Activated naive CD8-positive, alpha-beta T cell treated with anti-CD3 and anti-CD28 coated beads for 36 hours (primary cell): Measurements from ENCODE around the gene SSPN. TPM values are rescaled to one million over a fixed set of nuclear protein-coding genes. Genes with fewer than 3 reads are reported as not detected.

Experiments used
- DNase-seq: peaks from one replicate; pipeline ENCODE4 v3.0.0; 2021
- H3K27ac Mint-ChIP-seq: one replicate; pipeline ENCODE4 v1.8.0; 2022; ENCODE audit warnings: mild to moderate bottlenecking, moderate library complexity, mixed read lengths
- H3K27me3 Mint-ChIP-seq: one replicate; pipeline ENCODE4 v1.8.0; 2022; ENCODE audit warnings: mild to moderate bottlenecking, mixed read lengths
- H3K36me3 Mint-ChIP-seq: one replicate; pipeline ENCODE4 v1.8.0; 2021; ENCODE audit warnings: mild to moderate bottlenecking, mixed read lengths
- H3K4me1 Mint-ChIP-seq: one replicate; pipeline ENCODE4 v1.8.0; 2021; ENCODE audit warnings: mixed read lengths
- H3K4me3 Mint-ChIP-seq: one replicate; pipeline ENCODE4 v1.8.0; 2022; ENCODE audit warnings: mild to moderate bottlenecking, moderate library complexity, mixed read lengths
- H3K9me3 Mint-ChIP-seq: one replicate; pipeline ENCODE4 v1.8.0; 2022; ENCODE audit warnings: mixed read lengths
- total RNA-seq, 2 experiments: library from RNA; stranded (reverse); gene quantifications; one replicate each; pipeline ENCODE4 v1.2.3, GENCODE V29; 2021

Gene SSPN
- total RNA-seq, 2 experiments from 2014 or later = not detected

DNA sequence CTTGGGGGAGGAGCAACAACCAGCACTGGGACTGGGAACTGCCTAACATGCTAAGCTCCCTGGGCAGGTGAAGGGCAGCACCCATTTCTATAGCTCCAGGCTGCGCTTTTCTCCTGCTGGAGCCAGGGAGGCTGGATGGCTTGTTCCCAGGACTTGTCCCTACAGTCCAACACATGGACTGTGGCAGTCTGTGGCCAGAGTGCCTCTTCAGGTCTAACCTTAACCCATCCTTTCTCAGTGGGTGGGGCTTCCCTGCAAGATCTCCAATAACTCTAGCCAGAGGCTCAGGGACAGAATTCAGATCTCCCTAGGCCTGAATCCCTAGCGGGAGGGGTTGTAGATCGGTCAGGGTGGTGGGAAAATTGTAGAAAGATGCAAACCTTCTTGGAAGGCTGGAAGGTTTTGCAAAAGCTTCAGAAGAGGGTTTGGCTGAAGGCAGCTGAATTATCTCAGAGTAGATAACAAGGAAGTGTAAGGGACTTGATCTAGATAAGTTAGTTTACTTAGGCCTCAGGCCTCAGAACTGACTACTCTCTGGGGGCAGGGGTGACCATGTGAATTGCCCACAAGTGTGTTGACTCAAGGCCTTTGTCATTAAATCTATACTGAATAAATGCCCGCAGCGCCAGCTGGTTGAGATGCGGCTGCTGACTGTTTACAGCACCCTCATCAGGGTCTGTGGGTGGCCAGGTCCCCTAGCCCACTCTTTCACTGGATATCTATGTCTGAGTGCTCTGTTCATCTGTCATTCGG lies 60.7 kb downstream of the SSPN start:
- Mint-ChIP-seq H3K27me3 (peaks cover 6% of the 10 kb centered on the region), H3K4me1 (no peaks in the 10 kb centered on the region), H3K4me3 (no peak overlapping the region)

GRCh38 chr12:26264215-26264838 lies 69.0 kb downstream of the SSPN start:
- Mint-ChIP-seq H3K4me3 (no peak overlapping the region), H3K9me3 (peaks cover 3% of the 10 kb centered on the region), H3K4me1 (no peaks in the 10 kb centered on the region), H3K27me3 (no peaks in the 10 kb centered on the region), H3K36me3 (no peaks in the 10 kb centered on the region), H3K27ac (no peak overlapping the region)
- DNase-seq = no peak

More for the DNA sequence above, 60.7 kb downstream of the SSPN start:
- H3K36me3 Mint-ChIP-seq = peaks cover 4% of the 10 kb centered on the region
- peaks cover 15% of the 10 kb centered on the region for H3K9me3 Mint-ChIP-seq
- H3K27ac Mint-ChIP-seq = no peak overlapping the region
- no peak for DNase-seq

DNA sequence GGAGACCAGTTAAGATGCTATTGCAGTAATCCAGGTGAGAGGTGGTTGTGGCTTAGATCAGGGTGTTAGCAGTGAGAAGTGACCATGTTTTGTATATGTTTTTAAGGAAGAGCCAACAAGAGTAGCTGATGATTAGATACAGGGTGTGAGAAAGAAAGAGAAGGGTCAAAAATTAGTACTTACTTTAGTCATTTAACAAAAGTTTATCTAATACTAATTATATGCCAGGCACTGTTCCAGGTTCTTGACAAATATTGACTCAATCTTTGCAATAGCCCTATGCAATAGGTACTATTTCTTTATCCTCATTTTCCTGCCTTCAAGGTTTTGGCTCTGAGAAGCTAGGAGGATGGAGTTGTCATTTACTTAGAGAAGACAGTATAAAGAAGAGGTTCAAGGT lies 70.2 kb downstream of the SSPN start:
- no peak overlapping the region for H3K4me3 Mint-ChIP-seq
- no peak for DNase-seq
- H3K36me3 Mint-ChIP-seq = no peaks in the 10 kb centered on the region
- no peaks in the 10 kb centered on the region for H3K27me3 Mint-ChIP-seq
- peaks cover 3% of the 10 kb centered on the region for H3K9me3 Mint-ChIP-seq
- no peak overlapping the region for H3K27ac Mint-ChIP-seq
- H3K4me1 Mint-ChIP-seq = no peaks in the 10 kb centered on the region

- no peak for DNase-seq
- peaks cover 3% of the 10 kb centered on the region for H3K9me3 Mint-ChIP-seq
- H3K36me3 Mint-ChIP-seq = no peaks in the 10 kb centered on the region
- no peak overlapping the region for H3K4me3 Mint-ChIP-seq
- peaks cover 1% of the 10 kb centered on the region for H3K4me1 Mint-ChIP-seq
- H3K27me3 Mint-ChIP-seq = no peaks in the 10 kb centered on the region
- no peak overlapping the region for H3K27ac Mint-ChIP-seq
These were observed 71.5 kb downstream of the SSPN start for GRCh38 chr12:26266881-26267280.

- Mint-ChIP-seq H3K9me3 (no peaks in the 10 kb centered on the region), H3K36me3 (no peaks in the 10 kb centered on the region), H3K27ac (no peak overlapping the region), H3K4me3 (no peak overlapping the region), H3K27me3 (no peaks in the 10 kb centered on the region), H3K4me1 (peaks cover 10% of the 10 kb centered on the region)
- DNase-seq = no peak
These were observed 73.6 kb downstream of the SSPN start for GRCh38 chr12:26268841-26269561.

DNA sequence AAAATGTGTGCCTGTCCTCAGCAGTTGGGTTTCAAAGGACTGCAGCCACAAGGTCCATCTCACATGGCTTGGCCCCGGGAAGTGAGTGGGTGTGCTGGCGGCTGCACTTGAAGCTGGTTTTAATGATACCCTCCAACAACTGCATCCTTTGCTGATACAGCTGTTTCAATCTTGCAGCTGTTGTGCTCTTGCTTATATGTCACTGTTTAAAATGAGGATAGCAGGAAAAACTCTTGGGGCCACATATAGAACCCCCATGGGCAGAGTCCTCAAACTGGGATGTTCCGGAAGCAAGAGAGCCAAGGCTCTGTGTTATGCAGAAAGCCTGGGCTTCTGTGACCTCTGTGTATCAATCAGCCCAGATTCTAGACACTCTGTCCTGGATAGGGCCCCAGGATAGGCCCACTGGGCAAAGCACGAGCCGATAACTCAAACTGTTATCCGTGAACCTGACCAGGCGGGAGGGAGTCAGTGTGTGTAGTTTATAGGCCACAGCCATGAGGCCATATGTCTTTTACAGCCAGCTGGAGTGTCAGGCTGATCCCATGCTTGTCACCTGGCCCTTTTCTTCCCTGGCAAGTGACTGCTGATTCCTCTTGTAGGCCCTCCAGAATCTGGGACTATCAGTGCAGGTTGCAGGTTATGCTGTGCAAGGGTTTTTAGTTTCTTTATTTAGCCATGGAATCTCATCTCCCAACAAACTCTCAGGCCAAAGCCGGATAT lies 74.3 kb downstream of the SSPN start:
- Mint-ChIP-seq H3K36me3 (peaks cover 1% of the 10 kb centered on the region), H3K4me3 (no peak overlapping the region), H3K4me1 (peaks cover 17% of the 10 kb centered on the region)

GRCh38 chr12:26271024-26271423 lies 75.7 kb downstream of the SSPN start:
- Mint-ChIP-seq H3K27ac (no peak overlapping the region), H3K27me3 (no peaks in the 10 kb centered on the region), H3K36me3 (peaks cover 1% of the 10 kb centered on the region), H3K9me3 (no peaks in the 10 kb centered on the region), H3K4me1 (peaks cover 21% of the 10 kb centered on the region), H3K4me3 (no peak overlapping the region)
- DNase-seq = no peak

More for the DNA sequence above, 74.3 kb downstream of the SSPN start:
- DNase-seq = no peak
- Mint-ChIP-seq H3K27ac (no peak overlapping the region), H3K9me3 (no peaks in the 10 kb centered on the region), H3K27me3 (no peaks in the 10 kb centered on the region)

DNA sequence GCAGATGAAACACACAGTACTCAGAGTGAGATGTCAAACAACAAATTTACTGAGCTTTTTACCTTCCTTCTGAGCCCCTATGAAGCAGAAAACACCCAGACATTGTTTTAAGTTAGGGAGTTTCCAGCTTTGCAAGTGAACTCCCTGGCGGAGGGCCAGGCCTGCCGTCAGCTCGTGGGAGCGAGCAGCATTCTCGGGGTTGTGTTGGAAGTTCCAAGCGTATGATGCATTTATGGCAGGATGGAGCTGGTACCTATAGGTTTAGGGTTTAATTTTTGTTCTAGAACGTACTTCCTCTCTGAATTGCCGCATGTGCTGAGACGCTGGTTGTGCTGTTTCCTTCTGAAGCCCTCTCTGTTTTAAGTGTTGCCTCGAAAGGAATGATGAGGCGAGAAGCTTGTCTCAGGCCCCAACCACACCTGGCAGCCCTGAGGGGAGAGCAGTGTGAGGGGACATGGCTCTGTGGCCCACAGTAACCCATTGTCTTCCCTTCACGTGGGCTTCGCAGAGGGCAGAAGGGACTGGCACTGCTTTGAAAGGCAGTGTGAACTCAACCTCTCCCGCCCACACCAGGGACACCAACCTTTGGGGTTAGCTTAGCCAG lies 76.6 kb downstream of the SSPN start:
- H3K4me1 Mint-ChIP-seq = peaks cover 21% of the 10 kb centered on the region
- H3K9me3 Mint-ChIP-seq = no peaks in the 10 kb centered on the region
- DNase-seq = peak; percentile 28
- no peaks in the 10 kb centered on the region for H3K27me3 Mint-ChIP-seq
- H3K36me3 Mint-ChIP-seq = peaks cover 1% of the 10 kb centered on the region
- no peak overlapping the region for H3K4me3 Mint-ChIP-seq
- no peak overlapping the region for H3K27ac Mint-ChIP-seq

GRCh38 chr12:26272851-26273250 lies 77.5 kb downstream of the SSPN start:
- H3K9me3 Mint-ChIP-seq = no peaks in the 10 kb centered on the region
- H3K36me3 Mint-ChIP-seq = peaks cover 1% of the 10 kb centered on the region
- H3K4me1 Mint-ChIP-seq = peaks cover 21% of the 10 kb centered on the region
- H3K4me3 Mint-ChIP-seq = no peak overlapping the region
- H3K27ac Mint-ChIP-seq = no peak overlapping the region
- DNase-seq = no peak
- no peaks in the 10 kb centered on the region for H3K27me3 Mint-ChIP-seq

DNA sequence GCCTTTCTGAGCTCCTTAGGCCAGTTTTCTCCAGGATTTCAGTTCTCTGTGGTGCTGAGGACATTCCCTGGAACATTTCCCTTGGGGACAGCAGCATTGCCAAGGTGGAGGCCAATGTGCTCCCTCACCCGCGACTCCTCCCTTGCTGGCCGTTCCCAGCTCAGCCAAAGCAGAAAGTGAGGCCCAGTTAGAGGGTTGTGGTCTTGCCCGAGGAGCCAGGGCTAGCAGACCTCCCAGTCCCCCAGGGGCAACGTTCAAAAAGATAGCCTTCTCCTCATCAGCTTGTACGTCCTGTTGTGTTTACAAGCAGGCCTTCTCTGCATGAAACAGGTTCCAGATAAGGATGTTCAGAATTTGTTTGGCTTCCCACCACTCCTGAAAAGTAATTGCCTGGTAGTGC lies 78.4 kb downstream of the SSPN start:
- Mint-ChIP-seq H3K4me3 (no peak overlapping the region), H3K4me1 (peaks cover 25% of the 10 kb centered on the region), H3K36me3 (peaks cover 1% of the 10 kb centered on the region), H3K9me3 (no peaks in the 10 kb centered on the region), H3K27me3 (no peaks in the 10 kb centered on the region), H3K27ac (no peak overlapping the region)
- no peak for DNase-seq

- peaks cover 1% of the 10 kb centered on the region for H3K36me3 Mint-ChIP-seq
- peak overlapping the region; percentile 77 for H3K27ac Mint-ChIP-seq
- H3K4me1 Mint-ChIP-seq = peaks cover 25% of the 10 kb centered on the region
- H3K27me3 Mint-ChIP-seq = no peaks in the 10 kb centered on the region
- DNase-seq = peak; percentile 61
- no peak overlapping the region for H3K4me3 Mint-ChIP-seq
- H3K9me3 Mint-ChIP-seq = no peaks in the 10 kb centered on the region
These were observed 79.3 kb downstream of the SSPN start for GRCh38 chr12:26274441-26275312.

DNA sequence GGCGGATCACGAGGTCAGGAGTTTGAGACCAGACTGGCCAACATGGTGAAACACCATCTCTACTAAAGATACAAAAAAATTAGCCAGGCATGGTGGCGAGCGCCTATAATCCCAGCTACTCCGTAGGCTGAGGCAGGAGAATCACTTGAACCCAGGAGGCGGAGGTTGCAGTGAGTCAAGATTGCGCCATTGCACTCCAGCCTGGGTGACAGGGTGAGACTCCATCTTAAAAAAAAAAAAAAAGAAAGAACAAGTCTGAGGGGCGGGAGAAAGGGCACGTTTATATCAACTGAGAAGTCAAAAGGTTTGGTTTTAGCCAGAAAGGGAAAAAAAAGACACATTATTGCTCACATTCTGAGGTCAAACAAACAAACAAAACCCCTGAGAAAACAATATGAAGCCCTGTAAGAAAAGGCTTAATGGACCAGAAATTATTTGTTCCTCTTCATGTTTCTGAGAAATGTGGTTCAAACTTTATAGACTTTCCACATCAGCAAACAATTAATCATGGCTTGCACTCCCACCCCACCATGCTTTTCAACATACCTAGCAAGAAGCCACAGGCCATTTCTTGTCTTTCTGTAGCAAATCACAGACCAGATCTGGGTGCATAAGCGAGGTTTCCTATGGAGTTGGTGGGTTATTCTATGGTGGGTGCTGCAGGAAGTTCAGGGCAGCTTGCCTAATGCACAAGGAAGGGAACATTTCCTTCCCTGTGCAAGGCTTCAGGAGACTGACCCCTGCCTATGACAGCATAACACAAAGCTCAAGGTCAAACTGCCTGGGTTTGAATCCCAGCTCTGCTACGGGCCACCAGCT lies 80.1 kb downstream of the SSPN start:
- no peak overlapping the region for H3K4me3 Mint-ChIP-seq
- no peaks in the 10 kb centered on the region for H3K27me3 Mint-ChIP-seq
- peaks cover 1% of the 10 kb centered on the region for H3K36me3 Mint-ChIP-seq
- no peak for DNase-seq
- H3K9me3 Mint-ChIP-seq = no peaks in the 10 kb centered on the region
- peaks cover 25% of the 10 kb centered on the region for H3K4me1 Mint-ChIP-seq
- no peak overlapping the region for H3K27ac Mint-ChIP-seq

- no peak overlapping the region for H3K4me3 Mint-ChIP-seq
- no peak for DNase-seq
- H3K9me3 Mint-ChIP-seq = no peaks in the 10 kb centered on the region
- no peak overlapping the region for H3K27ac Mint-ChIP-seq
- peaks cover 1% of the 10 kb centered on the region for H3K36me3 Mint-ChIP-seq
- H3K27me3 Mint-ChIP-seq = no peaks in the 10 kb centered on the region
- peaks cover 25% of the 10 kb centered on the region for H3K4me1 Mint-ChIP-seq
These were observed 81.3 kb downstream of the SSPN start for GRCh38 chr12:26276709-26277108.
